KMS-11 (cell line): Measurements from ENCODE around the gene MCC.

ENCODE experiments used
- H2AFZ ChIP-seq: fragments of 200-600 bp; sonication (generic); 2 replicates; pipeline ENCODE4 v1.6.1; 2016; ENCODE audit warnings: antibody characterized with exemption, mixed run types, low read depth
- H3K27ac ChIP-seq: fragments of 200-600 bp; sonication (generic); 2 replicates; pipeline ENCODE4 v1.6.1; 2016; ENCODE audit warnings: mild to moderate bottlenecking, mixed run types
- H3K27me3 ChIP-seq: fragments of 200-600 bp; sonication (generic); 2 replicates; pipeline ENCODE4 v1.6.1; 2017; ENCODE audit warnings: mild to moderate bottlenecking, low read depth, mixed run types, moderate library complexity; ENCODE audit not compliant: insufficient read depth
- H3K36me3 ChIP-seq: fragments of 200-600 bp; sonication (generic); 2 replicates; pipeline ENCODE4 v1.6.1; 2017; ENCODE audit warnings: mild to moderate bottlenecking, mixed run types; ENCODE audit not compliant: insufficient read depth
- H3K4me1 ChIP-seq: fragments of 200-600 bp; sonication (generic); 2 replicates; pipeline ENCODE4 v1.6.1; 2016; ENCODE audit warnings: mild to moderate bottlenecking, low read depth, mixed run types; ENCODE audit not compliant: poor library complexity, severe bottlenecking
- H3K4me2 ChIP-seq: fragments of 200-600 bp; sonication (generic); 2 replicates; pipeline ENCODE4 v1.7.0; 2016; ENCODE audit warnings: mild to moderate bottlenecking, mixed run types
- H3K4me3 ChIP-seq: fragments of 200-600 bp; sonication (generic); IDR thresholded peaks from 2 replicates; pipeline ENCODE4 v1.6.1; 2017; ENCODE audit warnings: low read depth, low read length, mixed read lengths; ENCODE audit not compliant: insufficient read depth
- H3K79me2 ChIP-seq: fragments of 200-600 bp; sonication (generic); 2 replicates; pipeline ENCODE4 v1.6.1; 2016; ENCODE audit warnings: low read depth, mixed run types; ENCODE audit not compliant: insufficient read depth
- H3K9ac ChIP-seq: fragments of 200-600 bp; sonication (generic); 2 replicates; pipeline ENCODE4 v1.6.1; 2016; ENCODE audit warnings: mild to moderate bottlenecking, mixed run types
- H4K20me1 ChIP-seq: fragments of 200-600 bp; sonication (generic); 2 replicates; pipeline ENCODE4 v1.6.1; 2016; ENCODE audit warnings: mild to moderate bottlenecking, mixed run types; ENCODE audit not compliant: insufficient read depth
- TF ChIP-seq, protein P1 (sequence below): fragments of 200-600 bp; sonication (generic); conservative IDR thresholded peaks from 2 replicates; pipeline ENCODE4 v1.6.1; 2017; ENCODE audit warnings: low read depth, mild to moderate bottlenecking, antibody characterized with exemption, low read length, moderate library complexity, mixed read lengths

MCC gene

DNA sequence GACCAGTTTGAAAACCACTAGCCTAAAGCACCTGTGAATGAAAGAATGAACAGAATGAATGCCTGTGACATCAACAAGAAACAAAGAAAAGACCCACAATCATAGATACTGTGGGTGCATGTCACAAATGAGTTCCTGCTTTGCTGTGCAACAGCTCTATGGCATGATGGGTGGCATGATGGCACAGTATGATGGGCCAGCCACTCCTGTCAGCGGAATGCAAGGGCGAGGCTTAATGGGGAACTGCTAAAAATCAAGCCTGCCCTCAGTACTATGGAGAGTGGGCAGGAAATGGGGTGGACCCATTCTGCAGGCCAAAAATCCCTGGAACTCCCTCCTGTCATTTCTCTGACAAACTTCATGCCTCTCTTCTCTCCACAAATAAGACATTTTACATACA, 422.6 kb downstream of the MCC start:
- H3K27me3 ChIP-seq = no peaks in the 10 kb centered on the region
- H3K4me1 ChIP-seq = peaks cover 9% of the 10 kb centered on the region
- H3K79me2 ChIP-seq = no peaks in the 10 kb centered on the region
- H3K4me3 ChIP-seq = no peak overlapping the region
- no peaks in the 10 kb centered on the region for H4K20me1 ChIP-seq
- H3K9ac ChIP-seq = no peak overlapping the region
- no peaks in the 10 kb centered on the region for H3K36me3 ChIP-seq
- TF ChIP-seq, protein P1, sequence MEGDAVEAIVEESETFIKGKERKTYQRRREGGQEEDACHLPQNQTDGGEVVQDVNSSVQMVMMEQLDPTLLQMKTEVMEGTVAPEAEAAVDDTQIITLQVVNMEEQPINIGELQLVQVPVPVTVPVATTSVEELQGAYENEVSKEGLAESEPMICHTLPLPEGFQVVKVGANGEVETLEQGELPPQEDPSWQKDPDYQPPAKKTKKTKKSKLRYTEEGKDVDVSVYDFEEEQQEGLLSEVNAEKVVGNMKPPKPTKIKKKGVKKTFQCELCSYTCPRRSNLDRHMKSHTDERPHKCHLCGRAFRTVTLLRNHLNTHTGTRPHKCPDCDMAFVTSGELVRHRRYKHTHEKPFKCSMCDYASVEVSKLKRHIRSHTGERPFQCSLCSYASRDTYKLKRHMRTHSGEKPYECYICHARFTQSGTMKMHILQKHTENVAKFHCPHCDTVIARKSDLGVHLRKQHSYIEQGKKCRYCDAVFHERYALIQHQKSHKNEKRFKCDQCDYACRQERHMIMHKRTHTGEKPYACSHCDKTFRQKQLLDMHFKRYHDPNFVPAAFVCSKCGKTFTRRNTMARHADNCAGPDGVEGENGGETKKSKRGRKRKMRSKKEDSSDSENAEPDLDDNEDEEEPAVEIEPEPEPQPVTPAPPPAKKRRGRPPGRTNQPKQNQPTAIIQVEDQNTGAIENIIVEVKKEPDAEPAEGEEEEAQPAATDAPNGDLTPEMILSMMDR = no peak
- no peak overlapping the region for H3K4me2 ChIP-seq
- no peak overlapping the region for H2AFZ ChIP-seq
- no peak overlapping the region for H3K27ac ChIP-seq

GRCh38 chr5:113064806-113065205, 423.4 kb downstream of the MCC start:
- Histone ChIP-seq H3K27ac (no peak overlapping the region), H3K9ac (no peak overlapping the region), H4K20me1 (no peaks in the 10 kb centered on the region), H3K4me2 (no peak overlapping the region), H3K27me3 (no peaks in the 10 kb centered on the region), H3K36me3 (no peaks in the 10 kb centered on the region), H2AFZ (no peak overlapping the region), H3K4me1 (peaks cover 9% of the 10 kb centered on the region), H3K4me3 (no peak overlapping the region), H3K79me2 (no peaks in the 10 kb centered on the region)
- TF ChIP-seq, protein P1 = no peak

DNA sequence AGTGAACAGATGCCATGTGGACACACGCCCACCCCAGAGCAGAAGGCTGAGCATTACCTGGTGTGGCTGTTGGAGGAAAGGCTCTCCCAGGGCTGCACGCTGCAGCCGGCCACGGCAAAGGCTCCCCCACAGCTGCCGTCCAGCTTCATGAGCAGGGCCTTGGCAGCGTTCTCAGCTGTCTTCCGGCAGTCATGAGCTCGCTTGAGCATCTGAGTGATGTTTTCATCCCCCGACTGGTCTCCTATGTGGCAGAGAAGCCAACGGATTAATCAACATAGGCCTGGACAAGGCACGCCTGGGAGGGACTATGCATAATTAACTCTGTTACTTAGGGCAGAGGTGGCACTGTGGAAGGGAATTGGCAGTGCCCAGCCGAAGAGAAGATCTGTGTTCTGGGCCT, 424.3 kb downstream of the MCC start:
- Histone ChIP-seq H3K4me2 (no peak overlapping the region), H3K27ac (no peak overlapping the region), H3K4me1 (peaks cover 9% of the 10 kb centered on the region), H2AFZ (no peak overlapping the region), H3K4me3 (no peak overlapping the region), H3K27me3 (no peaks in the 10 kb centered on the region), H3K9ac (no peak overlapping the region), H3K36me3 (no peaks in the 10 kb centered on the region), H4K20me1 (no peaks in the 10 kb centered on the region), H3K79me2 (no peaks in the 10 kb centered on the region)
- TF ChIP-seq, protein P1 = no peak

DNA sequence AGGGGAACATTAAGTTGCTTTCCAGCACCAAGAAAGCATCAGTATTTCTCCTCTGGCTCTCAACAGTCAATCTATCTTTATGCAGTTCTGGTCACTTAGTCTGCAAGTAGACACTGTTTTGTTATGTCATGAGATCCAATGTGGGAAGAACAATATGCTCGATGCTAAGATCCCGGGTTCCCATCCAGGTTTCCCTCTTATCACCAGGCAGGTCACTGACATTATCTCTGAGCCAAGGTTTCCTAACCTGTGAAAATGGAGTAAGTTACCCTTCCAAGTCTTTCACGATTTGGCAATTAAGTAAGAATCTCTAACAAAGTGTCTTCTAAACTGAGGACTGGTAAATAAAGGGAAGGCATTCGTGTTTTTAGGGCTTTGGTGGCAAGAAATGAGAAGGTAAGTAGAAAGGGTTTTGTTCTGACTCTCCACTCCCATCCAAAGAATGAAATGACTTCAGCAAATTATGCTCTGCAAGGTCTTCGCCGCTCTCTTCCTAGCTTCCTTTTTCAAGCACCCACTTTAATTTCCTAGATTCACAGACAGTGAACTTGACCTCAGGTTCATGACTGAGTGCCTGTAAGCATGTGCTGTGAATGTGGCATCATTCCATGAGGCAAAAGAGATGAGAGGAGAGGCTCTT, 425.3 kb downstream of the MCC start:
- Histone ChIP-seq H3K27me3 (no peaks in the 10 kb centered on the region), H3K36me3 (no peaks in the 10 kb centered on the region), H3K4me1 (peaks cover 9% of the 10 kb centered on the region), H2AFZ (no peak overlapping the region), H3K4me3 (no peak overlapping the region), H3K4me2 (no peak overlapping the region), H3K9ac (no peak overlapping the region), H3K79me2 (no peaks in the 10 kb centered on the region), H3K27ac (no peak overlapping the region), H4K20me1 (no peaks in the 10 kb centered on the region)
- TF ChIP-seq, protein P1 = no peak
